Measurements from ENCODE around the gene AK1. TPM values are rescaled to one million over a fixed set of nuclear protein-coding genes. Genes with fewer than 3 reads are reported as not detected.
A peak's percentile ranks its signal among the peaks of the same experiment; 100 is the strongest.

AK1 gene
- total and polyA plus RNA-seq, 2 donors (not counting 3 experiments of a cell fraction or from before 2014, with no cell fraction given): 115 to 148 TPM

DNA sequence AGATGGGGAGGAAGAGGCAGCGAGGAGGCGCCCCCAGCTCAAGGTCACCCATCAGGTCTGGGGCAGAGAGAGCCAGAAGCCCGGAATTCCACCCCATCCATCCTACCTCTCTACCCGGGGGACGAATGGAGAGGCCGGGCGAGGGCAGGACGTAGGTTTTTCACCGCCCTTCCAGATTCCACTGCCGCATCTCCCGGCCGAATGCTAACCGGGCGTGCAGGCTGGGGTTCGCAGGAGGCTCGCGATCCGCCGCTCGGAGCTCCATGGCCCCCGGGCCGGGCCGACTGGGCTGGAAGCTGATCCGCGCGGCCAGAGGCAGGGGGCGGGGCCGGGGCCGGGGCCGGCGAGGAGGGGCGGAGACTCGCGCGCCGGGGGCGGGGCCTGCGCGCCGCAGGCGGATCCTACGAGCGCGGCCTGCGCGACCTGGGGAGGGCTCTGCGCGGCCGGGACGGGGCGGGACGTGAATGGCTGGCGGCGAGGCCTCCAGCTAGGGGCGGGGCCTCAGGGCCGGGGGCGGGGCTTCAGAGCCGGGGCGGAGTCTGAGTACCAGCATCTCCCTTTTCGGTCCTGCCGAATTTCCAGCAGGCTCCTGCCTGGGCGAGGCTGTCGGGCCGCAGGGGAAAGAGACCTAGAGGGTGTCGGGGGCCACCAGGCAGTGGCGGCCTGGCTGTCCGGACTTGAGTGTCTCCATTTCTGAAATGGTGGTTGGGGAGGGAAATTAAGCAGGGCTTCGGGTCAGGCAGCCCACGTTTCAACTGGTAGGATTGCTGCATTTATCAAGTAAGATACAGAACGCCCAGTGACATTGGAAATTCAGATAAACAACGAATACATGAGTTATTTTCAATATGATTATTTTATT lies 39.5 kb upstream of the AK1 start, which contains the start of gene ST6GALNAC4:
TSS of gene ST6GALNAC4 (minus strand) at position 322 of the 862 bp plus-strand sequence. CDS start 622 bp downstream, outside the sequence.
- Histone ChIP-seq H2AFZ (ENCODE audit: low read depth, low read length) (peak within 1 kb of the TSS; percentile 81), H3K36me3 (ENCODE audit: control insufficient read depth in 2 of 2, extremely low read depth in 1 of 2, insufficient read depth in 2 of 2, low read length in 2 of 2) (peaks cover 0 to 13% of the 10 kb centered on the region in 2 experiments), H3K9ac (replicated peaks; ENCODE audit: extremely low read depth, insufficient read depth, low read length) (peak within 1 kb of the TSS; percentile 81), H3K27ac (ENCODE audit: insufficient read depth, low read depth, low read length) (peak within 1 kb of the TSS; percentile 55), H3K27me3 (ENCODE audit: control insufficient read depth in 2 of 2, insufficient read depth in 2 of 2, low read length in 2 of 2) (no peaks in the 10 kb centered on the region), H3K4me3 (replicated peaks in 1 of 3; ENCODE audit: insufficient read depth in 1 of 3, low read depth in 1 of 3, low read length in 3 of 3) (peak within 1 kb of the TSS; percentile 59 to 77 (median 71)), H3K9me1 (replicated peaks; ENCODE audit: control insufficient read depth, extremely low read depth, insufficient read depth, low read length) (no peaks in the 10 kb centered on the region), H3K9me3 (replicated peaks; ENCODE audit: control insufficient read depth, insufficient read depth, low read length) (no peaks in the 10 kb centered on the region), H3K4me2 (ENCODE audit: insufficient read depth, low read length) (peak within 1 kb of the TSS; percentile 68), H3K4me1 (ENCODE audit: control insufficient read depth, extremely low read depth, insufficient read depth, low read length) (peaks cover 39% of the 10 kb centered on the region), H3K79me2 (ENCODE audit: control insufficient read depth, insufficient read depth, low read length) (peaks cover 12% of the 10 kb centered on the region), H4K20me1 (replicated peaks; ENCODE audit: control insufficient read depth, extremely low read depth, insufficient read depth, low read length) (no peaks in the 10 kb centered on the region)
- peak; percentile 90 for FAIRE-seq
- TF ChIP-seq CTCF (IDR thresholded peaks at IDR 0.05; ENCODE audit: extremely low read depth in 1 of 2, insufficient read depth in 1 of 2, low read depth in 1 of 2, low read length in 2 of 2) (no peak), POLR2A (IDR thresholded peaks at IDR 0.05; ENCODE audit: low read depth, low read length) (peak; percentile 82)
- ChIA-PET CTCF (interaction anchor here (0.6 to 2.3 kb wide), 6 partner anchors 12 to 182 kb away, joined by 3 to 10 read pairs (median 4); partner anchors contain the start of genes ST6GALNAC6 and TOR2A), POLR2A (interaction anchor here (0.5 to 1.0 kb wide), 7 partner anchors 10 to 467 kb away, joined by 3 to 4 read pairs (median 3); partner anchors contain the start of genes PIP5KL1 and TOR2A)
- no TSS peak for BruUV-seq (replicated peaks)
- dilution Hi-C loops (cut with MboI; ENCODE audit: extremely low pct_ligation_motif_present, low sequenced_read_pairs) (no loop called here), intact Hi-C loops (cut with micrococcal nuclease) (loop anchor here (1.0 to 10.0 kb wide), 4 partner anchors 11 to 415 kb away; partner anchors contain the start of gene ST6GALNAC6)
- DNase-seq (ENCODE audit: low read depth, low spot score): peak; percentile 89

Measured in endothelial cell of umbilical vein (primary cell).